ENCODE measurements around the gene VAV2. TPM values are rescaled to one million over a fixed set of nuclear protein-coding genes. Genes with fewer than 3 reads are reported as not detected.

VAV2 gene
- total RNA-seq, 1 experiment from 2014 or later, result 4.4 TPM

- in situ Hi-C loops (cut with HindIII; ENCODE audit: low pct_unique_long_range_greater_than_20kb, low sequenced_read_pairs), result no loop called here
- no peak for DNase-seq (ENCODE audit: low read depth, low spot score)
These were observed 140.4 kb downstream of the VAV2 start for GRCh38 chr9:133851693-133852092.

- in situ Hi-C loops (cut with HindIII; ENCODE audit: low pct_unique_long_range_greater_than_20kb, low sequenced_read_pairs), result no loop called here
- no peak for DNase-seq (ENCODE audit: low read depth, low spot score)
These were observed 141.2 kb downstream of the VAV2 start for GRCh38 chr9:133850937-133851336.

- no peak for DNase-seq (ENCODE audit: low read depth, low spot score)
- in situ Hi-C loops (cut with HindIII; ENCODE audit: low pct_unique_long_range_greater_than_20kb, low sequenced_read_pairs), result no loop called here
These were observed 142.0 kb downstream of the VAV2 start for GRCh38 chr9:133850161-133850560.

GRCh38 chr9:133849110-133849670, 142.9 kb downstream of the VAV2 start:
- in situ Hi-C loops (cut with HindIII; ENCODE audit: low pct_unique_long_range_greater_than_20kb, low sequenced_read_pairs), result no loop called here
- DNase-seq (ENCODE audit: low read depth, low spot score), result no peak

GRCh38 chr9:133848471-133849109, 143.5 kb downstream of the VAV2 start:
- in situ Hi-C loops (cut with HindIII; ENCODE audit: low pct_unique_long_range_greater_than_20kb, low sequenced_read_pairs), result no loop called here
- no peak for DNase-seq (ENCODE audit: low read depth, low spot score)

GRCh38 chr9:133846483-133847090, 145.5 kb downstream of the VAV2 start:
- DNase-seq (ENCODE audit: low read depth, low spot score), result no peak
- in situ Hi-C loops (cut with HindIII; ENCODE audit: low pct_unique_long_range_greater_than_20kb, low sequenced_read_pairs), result no loop called here

- no peak for DNase-seq (ENCODE audit: low read depth, low spot score)
- in situ Hi-C loops (cut with HindIII; ENCODE audit: low pct_unique_long_range_greater_than_20kb, low sequenced_read_pairs), result no loop called here
These were observed 146.7 kb downstream of the VAV2 start for GRCh38 chr9:133845440-133845839.

- DNase-seq (ENCODE audit: low read depth, low spot score), result no peak
- in situ Hi-C loops (cut with HindIII; ENCODE audit: low pct_unique_long_range_greater_than_20kb, low sequenced_read_pairs), result no loop called here
These were observed 147.2 kb downstream of the VAV2 start for GRCh38 chr9:133844881-133845410.

GRCh38 chr9:133844398-133844784, 147.7 kb downstream of the VAV2 start:
- in situ Hi-C loops (cut with HindIII; ENCODE audit: low pct_unique_long_range_greater_than_20kb, low sequenced_read_pairs), result no loop called here
- no peak for DNase-seq (ENCODE audit: low read depth, low spot score)

- no peak for DNase-seq (ENCODE audit: low read depth, low spot score)
- in situ Hi-C loops (cut with HindIII; ENCODE audit: low pct_unique_long_range_greater_than_20kb, low sequenced_read_pairs), result no loop called here
These were observed 148.2 kb downstream of the VAV2 start for GRCh38 chr9:133843751-133844397.

GRCh38 chr9:133843250-133843649, 148.9 kb downstream of the VAV2 start:
- DNase-seq (ENCODE audit: low read depth, low spot score), result no peak
- in situ Hi-C loops (cut with HindIII; ENCODE audit: low pct_unique_long_range_greater_than_20kb, low sequenced_read_pairs), result no loop called here

- in situ Hi-C loops (cut with HindIII; ENCODE audit: low pct_unique_long_range_greater_than_20kb, low sequenced_read_pairs), result no loop called here
- no peak for DNase-seq (ENCODE audit: low read depth, low spot score)
These were observed 149.3 kb downstream of the VAV2 start for GRCh38 chr9:133842721-133843227.

GRCh38 chr9:133842174-133842573, 149.9 kb downstream of the VAV2 start:
- in situ Hi-C loops (cut with HindIII; ENCODE audit: low pct_unique_long_range_greater_than_20kb, low sequenced_read_pairs), result no loop called here
- DNase-seq (ENCODE audit: low read depth, low spot score), result no peak

- in situ Hi-C loops (cut with HindIII; ENCODE audit: low pct_unique_long_range_greater_than_20kb, low sequenced_read_pairs), result no loop called here
- DNase-seq (ENCODE audit: low read depth, low spot score), result no peak
These were observed 150.8 kb downstream of the VAV2 start for GRCh38 chr9:133841167-133841812.

GRCh38 chr9:133839822-133840329, 152.2 kb downstream of the VAV2 start:
- in situ Hi-C loops (cut with HindIII; ENCODE audit: low pct_unique_long_range_greater_than_20kb, low sequenced_read_pairs), result no loop called here
- DNase-seq (ENCODE audit: low read depth, low spot score), result no peak

- DNase-seq (ENCODE audit: low read depth, low spot score), result no peak
These were observed 153.1 kb downstream of the VAV2 start for GRCh38 chr9:133838859-133839507.

More at GRCh38 chr9:133838859-133839507, 153.1 kb downstream of the VAV2 start:
- in situ Hi-C loops (cut with HindIII; ENCODE audit: low pct_unique_long_range_greater_than_20kb, low sequenced_read_pairs), result no loop called here

Measured in SK-MEL-5 (cell line).